Mucosa of descending colon (tissue), 3 donors: ENCODE results near the gene AQP10. TPM values are rescaled to one million over a fixed set of nuclear protein-coding genes. Genes with fewer than 3 reads are reported as not detected.

ENCODE experiments used
- ATAC-seq: fragments of 200-7000 bp; cut with Tn5 transposase; one replicate; pipeline ENCODE4 v1.9.1; 2020; ENCODE audit warnings: mild to moderate bottlenecking, moderate library complexity
- DNase-seq, 3 donors: peaks; one replicate each; pipeline ENCODE4 v3.0.0-alpha.2; 2020
- H3K36me3 ChIP-seq: fragments of 200-600 bp; one replicate; pipeline ENCODE4 v1.8.0; 2021; ENCODE audit warnings: low read depth, mild to moderate bottlenecking
- H3K4me1 ChIP-seq: fragments of 200-600 bp; one replicate; pipeline ENCODE4 v1.8.0; 2021; ENCODE audit warnings: low read depth, mild to moderate bottlenecking
- H3K4me3 ChIP-seq: fragments of 200-600 bp; one replicate; pipeline ENCODE4 v1.8.0; 2021; ENCODE audit warnings: mild to moderate bottlenecking
- H3K9me3 ChIP-seq: fragments of 200-600 bp; one replicate; pipeline ENCODE4 v1.8.0; 2021; ENCODE audit warnings: mild to moderate bottlenecking
- CTCF ChIP-seq: fragments of 200-600 bp; IDR thresholded peaks from one replicate; pipeline ENCODE4 v1.8.0; 2022; ENCODE audit warnings: antibody characterized with exemption, mild to moderate bottlenecking
- intact Hi-C, 2 donors: fragments of 100-400 bp; cut with DNase I in 1 of 2; cut with micrococcal nuclease in 1 of 2; formaldehyde crosslinking; loops; one replicate each; pipeline versions ENCODE4 v1.11.0 to v1.11.1; 2022; cut with DNase I, micrococcal nuclease
- total RNA-seq, 3 donors: library from RNA; stranded (reverse); fragmentation: NEBNext Ultra II Directional in 2 of 3; extraction: Animal tissue kit (Norgen Biotek cat#: 25700) in 2 of 3; gene quantifications; one replicate each; pipeline versions ENCODE4 v1.2.1 to v1.2.4, GENCODE V29; 2021 to 2023
- donor health status: DM: no; HTN: no; CAD: no; lungs with moderate emphysema.
- donor health status: DM: no; HTN: no; CAD: no.
- donor health status: DM: no; HTN: yes; CAD: no.

Gene AQP10
- total RNA-seq, 3 donors from 2014 or later = not detected

- intact Hi-C loops = no loop called here
- peaks cover 15% of the 10 kb centered on the region for H3K4me1 ChIP-seq
- H3K9me3 ChIP-seq = no peaks in the 10 kb centered on the region
- DNase-seq (peak in 1 of 3 donors; percentile 73), ATAC-seq (peak; percentile 50)
- no peaks in the 10 kb centered on the region for H3K36me3 ChIP-seq
- no peak for TF ChIP-seq CTCF
- H3K4me3 ChIP-seq = no peak overlapping the region
These were observed 30.6 kb downstream of the AQP10 start for GRCh38 chr1:154351363-154352068.

DNA sequence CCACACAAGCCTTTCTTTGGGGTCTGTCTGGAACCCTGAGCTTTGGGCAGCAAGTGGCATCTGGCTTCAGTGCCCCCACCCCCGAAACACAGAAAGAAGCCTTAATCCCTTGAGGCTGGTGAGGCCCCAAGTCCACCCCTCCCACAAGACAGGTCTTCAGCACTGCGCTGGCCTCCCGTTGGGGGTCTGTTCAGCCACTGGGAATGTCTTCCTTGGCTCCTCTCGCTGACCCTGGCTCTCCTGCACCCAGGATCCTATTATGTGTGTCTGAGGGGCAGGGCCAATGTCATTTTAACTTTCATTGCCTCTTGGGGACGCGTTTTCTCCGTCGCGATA lies 31.3 kb downstream of the AQP10 start:
- no peak for TF ChIP-seq CTCF

DNA sequence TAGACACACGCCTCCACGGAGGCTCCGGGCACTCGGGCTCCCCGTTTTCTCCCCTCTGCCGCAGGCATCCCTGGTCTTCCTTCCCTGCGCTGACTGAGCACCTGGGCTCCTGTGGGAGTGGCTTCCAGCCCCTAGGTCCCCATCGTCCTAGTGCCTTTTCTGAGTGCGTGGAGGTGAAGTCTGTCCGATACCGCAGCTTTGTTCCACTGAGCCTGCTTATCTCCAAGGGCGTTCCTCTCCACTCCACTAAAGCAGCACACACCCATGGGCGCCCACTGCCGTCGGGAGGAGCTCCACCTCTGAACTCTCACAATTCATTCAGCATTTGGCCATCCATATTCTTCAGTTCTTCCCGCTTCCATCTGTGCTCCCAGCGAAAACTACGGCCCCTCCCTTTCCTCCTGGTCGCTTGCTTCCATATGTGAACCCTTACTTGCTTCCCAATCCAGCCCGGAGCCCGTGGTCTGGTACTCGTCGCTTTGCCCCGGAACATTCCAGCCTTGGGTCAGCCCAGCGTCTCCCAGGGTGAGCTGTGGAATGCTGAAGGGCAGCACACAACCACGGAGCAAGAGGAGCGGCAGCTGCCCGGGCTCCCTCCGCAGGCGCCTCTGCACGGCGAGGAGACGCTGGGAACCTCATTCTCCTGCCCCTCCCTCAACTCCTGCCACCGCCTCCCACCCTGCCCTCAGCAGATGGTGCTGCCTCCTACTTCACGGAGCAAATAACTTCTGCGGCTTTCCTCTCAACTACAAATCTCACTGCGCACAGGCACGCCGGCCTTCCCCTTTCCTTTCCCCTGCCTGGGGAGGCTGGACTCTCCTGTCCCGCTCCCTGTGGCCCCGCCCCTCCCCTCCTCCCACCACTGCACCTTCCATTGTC lies 31.9 kb downstream of the AQP10 start:
- Histone ChIP-seq H3K4me1 (peaks cover 15% of the 10 kb centered on the region), H3K9me3 (no peaks in the 10 kb centered on the region), H3K36me3 (no peaks in the 10 kb centered on the region), H3K4me3 (no peak overlapping the region)
- ATAC-seq = peak; percentile 72
- peak; percentile 75 to 85 (median 77) for DNase-seq
- TF ChIP-seq CTCF = no peak
- intact Hi-C loops = no loop called here

More for the DNA sequence above, 31.3 kb downstream of the AQP10 start:
- DNase-seq (peak in 1 of 3 donors; percentile 44), ATAC-seq (no peak)
- Histone ChIP-seq H3K4me1 (peaks cover 15% of the 10 kb centered on the region), H3K36me3 (no peaks in the 10 kb centered on the region), H3K4me3 (no peak overlapping the region), H3K9me3 (no peaks in the 10 kb centered on the region)
- intact Hi-C loops = no loop called here

- peak; percentile 69 for ATAC-seq
- intact Hi-C loops = no loop called here
- no peak overlapping the region for H3K4me3 ChIP-seq
- peak in 1 of 3 donors; percentile 61 for DNase-seq
- no peak for TF ChIP-seq CTCF
- peaks cover 15% of the 10 kb centered on the region for H3K4me1 ChIP-seq
- no peaks in the 10 kb centered on the region for H3K9me3 ChIP-seq
- H3K36me3 ChIP-seq = no peaks in the 10 kb centered on the region
These were observed 32.6 kb downstream of the AQP10 start for GRCh38 chr1:154353460-154353904.

DNA sequence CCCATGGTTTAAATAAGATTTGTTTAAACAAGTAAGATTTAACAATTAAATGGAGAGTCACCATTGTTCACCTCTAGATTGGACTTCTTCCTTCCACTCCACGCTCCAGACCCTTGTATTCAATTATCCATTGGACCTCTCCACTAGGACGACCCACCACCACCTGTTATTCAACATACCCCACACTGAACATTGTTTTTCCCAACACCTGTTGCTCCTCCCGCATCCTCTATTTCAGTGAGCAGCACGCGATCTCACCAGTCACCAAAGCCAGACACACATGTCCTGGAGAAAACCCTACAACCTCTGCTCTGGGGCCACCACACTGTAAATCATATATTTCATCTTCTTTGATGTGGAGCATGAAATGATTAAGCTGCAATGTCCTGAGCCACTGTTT lies 33.1 kb downstream of the AQP10 start:
- H3K36me3 ChIP-seq = no peaks in the 10 kb centered on the region
- H3K4me1 ChIP-seq = peaks cover 15% of the 10 kb centered on the region
- H3K9me3 ChIP-seq = no peaks in the 10 kb centered on the region
- TF ChIP-seq CTCF = no peak
- ATAC-seq (no peak), DNase-seq (no peak)
- intact Hi-C loops = no loop called here
- no peak overlapping the region for H3K4me3 ChIP-seq
